Measurements from ENCODE around the gene EFHD2. TPM values are rescaled to one million over a fixed set of nuclear protein-coding genes. Genes with fewer than 3 reads are reported as not detected.

Gene EFHD2
- total and polyA plus RNA-seq, 12 donors = 47.4 to 119 (median 87.9) TPM

DNA sequence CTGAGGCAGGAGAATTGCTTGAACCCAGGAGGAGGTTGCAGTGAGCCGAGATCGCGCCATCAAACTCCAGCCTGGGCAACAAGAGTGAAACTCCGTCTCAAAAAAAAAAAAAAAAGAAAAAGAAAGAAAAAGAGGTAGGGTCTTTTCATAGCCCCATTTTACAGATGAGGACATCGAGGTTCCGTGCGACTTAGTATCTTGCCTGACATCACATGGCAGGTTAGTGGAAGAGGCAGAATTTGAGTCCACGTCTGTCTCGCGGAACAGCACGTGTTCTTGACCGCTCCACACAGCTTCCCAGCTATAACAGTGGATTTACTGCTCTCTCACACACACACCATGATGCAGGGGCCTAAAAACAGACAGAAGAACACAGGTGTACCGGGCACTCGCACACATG is 29.6 kb downstream of the EFHD2 start:
- Histone ChIP-seq H3K4me1 (replicated peaks in 1 of 2) (peaks cover 0 to 4% of the 10 kb centered on the region in 2 donors), H3K27me3 (no peaks in the 10 kb centered on the region), H3K27ac (no peak overlapping the region), H3K36me3 (replicated peaks in 1 of 2) (no peaks in the 10 kb centered on the region), H3K4me3 (no peak overlapping the region), H3K9me3 (replicated peaks in 1 of 3) (no peaks in the 10 kb centered on the region)
- DNase-seq = no peak
- intact Hi-C loops (cut with DNase I) = no loop called here
- no peak for TF ChIP-seq CTCF (IDR thresholded peaks at IDR 0.05)
- no peak for TF ChIP-seq POLR2A (IDR thresholded peaks at IDR 0.05)
- WGBS, 4 donors = 93 to 98% (median 96%) methylated on average over 14 of the region's 14 CpGs

DNA sequence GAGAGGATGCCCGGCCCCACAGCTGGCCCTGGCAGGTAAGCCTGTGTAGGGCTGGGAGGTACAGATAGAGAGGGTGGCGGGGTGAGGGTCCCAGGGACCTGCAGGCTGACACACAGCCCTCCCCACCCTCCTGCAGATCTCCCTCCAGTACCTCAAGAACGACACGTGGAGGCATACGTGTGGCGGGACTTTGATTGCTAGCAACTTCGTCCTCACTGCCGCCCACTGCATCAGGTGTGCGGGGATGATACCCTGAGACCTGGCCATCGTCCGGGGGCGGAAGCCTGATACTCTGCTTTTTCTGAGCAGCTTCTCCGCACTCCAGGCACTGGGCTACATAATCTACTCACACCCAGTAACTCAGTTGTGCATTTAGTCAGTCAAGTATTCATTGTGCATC is 30.7 kb downstream of the EFHD2 start:
- intact Hi-C loops (cut with DNase I) = no loop called here
- H3K27me3 ChIP-seq = no peaks in the 10 kb centered on the region
- TF ChIP-seq POLR2A (IDR thresholded peaks at IDR 0.05) (no peak), CTCF (IDR thresholded peaks at IDR 0.05) (no peak)
- no peaks in the 10 kb centered on the region for H3K9me3 ChIP-seq (replicated peaks in 1 of 3)
- H3K4me3 ChIP-seq = no peak overlapping the region
- H3K27ac ChIP-seq = no peak overlapping the region
- peaks cover 0 to 4% of the 10 kb centered on the region in 2 donors for H3K4me1 ChIP-seq (replicated peaks in 1 of 2)
- no peaks in the 10 kb centered on the region for H3K36me3 ChIP-seq (replicated peaks in 1 of 2)
- DNase-seq = no peak
- 87 to 93% (median 93%) methylated on average over 5 to 13 of the region's 13 CpGs for WGBS, 4 donors

DNA sequence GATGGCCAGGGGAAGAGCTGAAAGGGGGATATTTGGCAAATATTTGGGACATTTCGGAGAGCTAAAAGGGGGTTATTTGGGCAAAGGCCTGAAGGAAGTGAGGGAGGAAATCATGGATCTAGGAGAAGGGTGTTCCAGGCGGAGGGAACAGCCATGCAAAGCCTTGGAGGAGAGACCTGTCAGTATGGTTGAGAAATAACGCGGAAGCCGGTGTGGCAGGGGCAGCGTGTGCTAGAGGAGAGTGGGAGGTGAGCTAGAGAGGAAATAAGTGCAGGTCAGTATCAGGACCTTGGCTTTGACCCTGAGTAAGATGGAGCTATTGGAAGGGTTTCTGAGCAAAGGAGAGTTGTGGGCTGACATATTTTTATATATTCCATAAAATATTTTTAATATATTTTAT is 31.6 kb downstream of the EFHD2 start:
- Histone ChIP-seq H3K27me3 (no peaks in the 10 kb centered on the region), H3K27ac (no peak overlapping the region), H3K36me3 (replicated peaks in 1 of 2) (no peaks in the 10 kb centered on the region), H3K4me1 (replicated peaks in 1 of 2) (peaks cover 0 to 4% of the 10 kb centered on the region in 2 donors), H3K4me3 (no peak overlapping the region), H3K9me3 (replicated peaks in 1 of 3) (no peaks in the 10 kb centered on the region)
- WGBS, 4 donors = 65 to 83% (median 78%) methylated on average over 6 of the region's 6 CpGs
- DNase-seq = no peak
- no peak for TF ChIP-seq CTCF (IDR thresholded peaks at IDR 0.05)
- TF ChIP-seq POLR2A (IDR thresholded peaks at IDR 0.05) = no peak
- intact Hi-C loops (cut with DNase I) = no loop called here

DNA sequence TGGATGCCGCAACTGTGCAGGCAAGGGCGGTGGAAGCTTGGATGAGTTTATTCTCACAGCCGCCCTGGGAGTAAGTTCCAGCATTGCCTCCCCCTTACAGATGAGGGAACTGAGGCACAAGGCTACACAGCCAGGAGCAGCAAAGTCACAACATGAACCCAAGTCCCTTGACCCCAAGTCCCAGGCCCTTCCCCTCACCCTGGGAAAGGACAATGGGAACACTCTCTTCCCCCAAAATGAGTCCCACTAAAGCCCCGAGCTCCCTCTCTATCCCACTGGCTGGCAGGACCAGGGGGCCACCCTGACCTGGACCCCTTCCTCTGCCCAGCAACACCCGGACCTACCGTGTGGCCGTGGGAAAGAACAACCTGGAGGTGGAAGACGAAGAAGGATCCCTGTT is 32.4 kb downstream of the EFHD2 start:
- H3K27ac ChIP-seq = no peak overlapping the region
- no peak overlapping the region for H3K4me3 ChIP-seq
- H3K36me3 ChIP-seq (replicated peaks in 1 of 2) = no peaks in the 10 kb centered on the region
- no peak for DNase-seq
- no peaks in the 10 kb centered on the region for H3K27me3 ChIP-seq
- TF ChIP-seq CTCF (IDR thresholded peaks at IDR 0.05) (no peak), POLR2A (IDR thresholded peaks at IDR 0.05) (no peak)
- H3K4me1 ChIP-seq (replicated peaks in 1 of 2) = no peaks in the 10 kb centered on the region
- WGBS, 4 donors = 88 to 100% (median 90%) methylated on average over 5 to 8 of the region's 8 CpGs
- H3K9me3 ChIP-seq (replicated peaks in 1 of 3) = no peaks in the 10 kb centered on the region
- intact Hi-C loops (cut with DNase I) = no loop called here
